GM19372 (cell line): ENCODE results near the gene TPST2.

Experiments used
- ATAC-seq: cut with Tn5 transposase; IDR thresholded peaks from one replicate; pipeline ENCODE4 v1.9.1; 2021; ENCODE audit warnings: mild to moderate bottlenecking, low read depth, moderate library complexity; ENCODE audit not compliant: unreplicated experiment

Gene TPST2

GRCh38 chr22:26508148-26508547 is 81.8 kb downstream of the TPST2 start:
- no peak for ATAC-seq

GRCh38 chr22:26503758-26504157 is 86.2 kb downstream of the TPST2 start:
- ATAC-seq = no peak

- ATAC-seq = no peak
These were observed 87.0 kb downstream of the TPST2 start for GRCh38 chr22:26502688-26503561.

GRCh38 chr22:26501996-26502395 is 87.9 kb downstream of the TPST2 start:
- no peak for ATAC-seq

- ATAC-seq = no peak
These were observed 90.7 kb downstream of the TPST2 start for GRCh38 chr22:26499188-26499703.

GRCh38 chr22:26496456-26496855 is 93.5 kb downstream of the TPST2 start:
- no peak for ATAC-seq

- ATAC-seq = no peak
These were observed 95.4 kb downstream of the TPST2 start for GRCh38 chr22:26494506-26494905.

- ATAC-seq = no peak
These were observed 97.7 kb downstream of the TPST2 start for GRCh38 chr22:26492220-26492619.

GRCh38 chr22:26489447-26490036 is 100.4 kb downstream of the TPST2 start:
- no peak for ATAC-seq

GRCh38 chr22:26487996-26488395 is 101.9 kb downstream of the TPST2 start:
- ATAC-seq = no peak

GRCh38 chr22:26486394-26486793 is 103.5 kb downstream of the TPST2 start:
- ATAC-seq = no peak

GRCh38 chr22:26485806-26486390 is 104.0 kb downstream of the TPST2 start:
- no peak for ATAC-seq

- no peak for ATAC-seq
These were observed 104.9 kb downstream of the TPST2 start for GRCh38 chr22:26485013-26485412.

GRCh38 chr22:26484360-26484706 is 105.6 kb downstream of the TPST2 start:
- no peak for ATAC-seq

GRCh38 chr22:26483439-26484359 is 106.2 kb downstream of the TPST2 start, which contains the start of the genes HPS4 and SRRD:
Gene HPS4 (minus strand): TSS chr22:26483783. CDS start chr22:26481762, 2,021 bp downstream.
Gene SRRD (plus strand): TSS chr22:26483877. CDS start chr22:26483891, 14 bp downstream.
- ATAC-seq = peak; percentile 73

GRCh38 chr22:26483043-26483438 is 106.9 kb downstream of the TPST2 start:
- ATAC-seq = no peak

GRCh38 chr22:26482161-26482560 is 107.8 kb downstream of the TPST2 start:
- no peak for ATAC-seq

- no peak for ATAC-seq
These were observed 108.2 kb downstream of the TPST2 start for GRCh38 chr22:26481694-26482093.

- ATAC-seq = no peak
These were observed 108.7 kb downstream of the TPST2 start for GRCh38 chr22:26481112-26481693.

GRCh38 chr22:26480611-26480932 is 109.4 kb downstream of the TPST2 start:
- ATAC-seq = no peak
